ENCODE data around the gene TMEM217.

GRCh38 chr6:37232430-37233017 is 25.4 kb downstream of the TMEM217 start:
- TF ChIP-seq RFX5 (IDR thresholded peaks at IDR 0.05; ENCODE audit: low read depth, low read length) (no peak), RAD21 (IDR thresholded peaks at IDR 0.05; ENCODE audit: low read length) (no peak), POLR2A (IDR thresholded peaks at IDR 0.05; ENCODE audit: low read depth, low read length) (no peak), CTCF (conservative IDR thresholded peaks at IDR 0.05; ENCODE audit: low read depth, low read length) (no peak), SMC3 (IDR thresholded peaks at IDR 0.05; ENCODE audit: low read depth, low read length) (no peak)

Measured in IMR-90 (cell line).